GM12878 (cell line): ENCODE data around the gene TPH2. TPM values are rescaled to one million over a fixed set of nuclear protein-coding genes. Genes with fewer than 3 reads are reported as not detected.

Experiments
- ATAC-seq: fragments of 200-7000 bp; cut with Tn5 transposase; 3 replicates; pipeline ENCODE4 v1.9.1; 2020; ENCODE audit warnings: mild to moderate bottlenecking, moderate library complexity
- BruUV-seq: library from RNA; stranded (reverse); fragments of 400-500 nt; replicated peaks from 2 replicates; lab custom pipeline; 2021; lab: Mats Ljungman, UMichigan
- CTCF ChIA-PET: fragments of 300-600 bp; sonication (Branson Sonifier 250); formaldehyde crosslinking; extraction: SDS; loops from one replicate; lab custom pipeline; 2021; ENCODE audit warnings: inconsistent platforms; lab: Yijun Ruan, JAX
- POLR2A ChIA-PET: fragments of 350-600 bp; formaldehyde crosslinking; extraction: SDS; loops from one replicate; lab custom pipeline; 2021; ENCODE audit warnings: inconsistent platforms; lab: Charles Lee
- RAD21 ChIA-PET: fragments of 300-600 bp; sonication (Branson Sonifier 250); formaldehyde crosslinking; loops from one replicate; lab custom pipeline; 2023; ENCODE audit warnings: antibody characterized with exemption; ENCODE audit not compliant: unreplicated experiment; lab: Charles Lee
- SMC1A ChIA-PET: fragments of 300-600 bp; sonication (Branson Sonifier 250); formaldehyde crosslinking; loops from one replicate; lab custom pipeline; 2023; ENCODE audit not compliant: unreplicated experiment, uncharacterized antibody; lab: Charles Lee
- DNase-seq: peaks from one replicate; pipeline ENCODE4 v3.0.0-alpha.2; 2011; ENCODE audit warnings: low read depth, low spot score
- FAIRE-seq: peaks from 3 replicates; lab custom pipeline; 2011; peaks lifted over from hg19 to GRCh38; lab: Jason Lieb, UNC
- H2AFZ ChIP-seq: 2 replicates; pipeline ENCODE4 v1.6.0; 2011; ENCODE audit warnings: low read depth, low read length, control low read depth; ENCODE audit not compliant: control insufficient read depth
- H3K27ac ChIP-seq: 2 replicates; pipeline ENCODE4 v1.5.1; 2011; ENCODE audit warnings: control low read depth; ENCODE audit not compliant: control insufficient read depth, insufficient read depth
- H3K27me3 ChIP-seq, 2 experiments: replicated peaks in 1 of 2; 2 replicates each; pipeline versions ENCODE4 v1.6.0 to v1.6.1; 2011; ENCODE audit warnings: low read length in 1 of 2; ENCODE audit not compliant: control insufficient read depth in 2 of 2, insufficient read depth in 2 of 2
- H3K36me3 ChIP-seq, 2 experiments: 2 replicates each; pipeline ENCODE4 v1.5.1; 2011; ENCODE audit warnings: low read length in 1 of 2; ENCODE audit not compliant: control insufficient read depth in 2 of 2, insufficient read depth in 2 of 2
- H3K4me1 ChIP-seq: 2 replicates; pipeline ENCODE4 v1.6.1; 2011; ENCODE audit warnings: mild to moderate bottlenecking, low read length, moderate library complexity, mixed read lengths; ENCODE audit not compliant: control insufficient read depth, insufficient read depth
- H3K4me2 ChIP-seq: 2 replicates; pipeline ENCODE4 v1.6.0; 2011; ENCODE audit warnings: control low read depth; ENCODE audit not compliant: control insufficient read depth, insufficient read depth
- H3K4me3 ChIP-seq: fragments of 200-600 bp; sonication (generic); 2 replicates; pipeline ENCODE4 v1.5.1; 2016
- H3K79me2 ChIP-seq: 2 replicates; pipeline ENCODE4 v1.6.0; 2011; ENCODE audit warnings: low read length; ENCODE audit not compliant: control insufficient read depth, insufficient read depth
- H3K9ac ChIP-seq: 2 replicates; pipeline ENCODE4 v1.8.0; 2011; ENCODE audit warnings: low read length, control low read depth, mixed read lengths; ENCODE audit not compliant: control insufficient read depth, insufficient read depth
- H3K9me3 ChIP-seq: replicated peaks from 3 replicates; pipeline ENCODE4 v1.5.1; 2011; ENCODE audit warnings: mild to moderate bottlenecking, low read length; ENCODE audit not compliant: control insufficient read depth, insufficient read depth
- H4K20me1 ChIP-seq: 2 replicates; pipeline ENCODE4 v1.6.0; 2011; ENCODE audit not compliant: control insufficient read depth, insufficient read depth
- ATF7 ChIP-seq: fragments of 450-650 bp; IDR thresholded peaks from 2 replicates; pipeline ENCODE4 v1.6.1; 2016; ENCODE audit warnings: low read depth, mild to moderate bottlenecking
- BHLHE40 ChIP-seq, 2 experiments: fragments of 450-650 bp in 1 of 2; IDR thresholded peaks; 2 replicates each; pipeline ENCODE4 v1.6.1; 2011 to 2017; ENCODE audit warnings: low read depth in 2 of 2, borderline replicate concordance in 1 of 2, improper control_type of control experiment in 1 of 2, low read length in 1 of 2, mild to moderate bottlenecking in 1 of 2
- CBX5 ChIP-seq: sonication (generic); IDR thresholded peaks from 2 replicates; pipeline ENCODE4 v1.6.1; 2016; ENCODE audit warnings: low read depth, moderate library complexity, mild to moderate bottlenecking, inconsistent platforms
- FOS ChIP-seq: IDR thresholded peaks from 3 replicates; pipeline ENCODE4 v1.6.1; 2011; ENCODE audit warnings: borderline replicate concordance; ENCODE audit not compliant: insufficient read length; ENCODE audit errors: extremely low read depth
- FOXM1 ChIP-seq: IDR thresholded peaks from 2 replicates; pipeline ENCODE4 v1.6.1; 2012; ENCODE audit warnings: low read depth, mild to moderate bottlenecking, inconsistent platforms, low read length, moderate library complexity
- GABPA ChIP-seq: IDR thresholded peaks from 2 replicates; pipeline ENCODE4 v1.6.1; 2014; ENCODE audit warnings: antibody characterized with exemption, low read depth, mild to moderate bottlenecking, inconsistent platforms
- HCFC1 ChIP-seq: fragments of 150-350 bp; IDR thresholded peaks from 2 replicates; pipeline ENCODE4 v1.6.1; 2014; ENCODE audit warnings: low read length
- KDM1A ChIP-seq: fragments of 200-600 bp; sonication (generic); IDR thresholded peaks from 2 replicates; pipeline ENCODE4 v1.6.1; 2016; ENCODE audit warnings: borderline replicate concordance
- MXI1 ChIP-seq: fragments of 150-350 bp; IDR thresholded peaks from 2 replicates; pipeline ENCODE4 v1.6.1; 2011; ENCODE audit warnings: low read depth, mild to moderate bottlenecking, inconsistent platforms, low read length, improper control_type of control experiment
- NR2F1 ChIP-seq: fragments of 450-650 bp; conservative IDR thresholded peaks from 2 replicates; pipeline ENCODE4 v1.6.1; 2017; ENCODE audit warnings: mild to moderate bottlenecking
- SMARCA5 ChIP-seq: fragments of 450-650 bp; IDR thresholded peaks from 2 replicates; pipeline ENCODE4 v1.6.1; 2017; ENCODE audit warnings: mild to moderate bottlenecking
- TCF12 ChIP-seq: IDR thresholded peaks from 2 replicates; pipeline ENCODE4 v1.6.1; 2011; ENCODE audit warnings: low read depth, mild to moderate bottlenecking, low read length
- ZNF384 ChIP-seq: IDR thresholded peaks from 2 replicates; pipeline ENCODE4 v1.6.1; 2012; ENCODE audit warnings: low read depth, mild to moderate bottlenecking, low read length, improper control_type of control experiment, borderline replicate concordance
- WGBS: methylation state at CpG from one replicate; pipeline ENCODE4 v1.1.6; 2016; ENCODE audit warnings: low lambda C conversion rate; ENCODE audit not compliant: insufficient replicate concordance, insufficient coverage; ENCODE audit errors: missing lambda C conversion rate; 5-methylcytosine and 5-hydroxymethylcytosine counted together
- in situ Hi-C: fragments of 300-500 bp; cut with MboI; formaldehyde crosslinking; loops from 9 replicates; pipeline ENCODE4 v1.14.3; 2018; ENCODE audit warnings: mixed read lengths
- intact Hi-C: fragments of 100-400 bp; cut with micrococcal nuclease; formaldehyde crosslinking; loops from one replicate; pipeline ENCODE4 v1.14.2; 2022; ENCODE audit not compliant: unreplicated experiment
- polyA plus RNA-seq, 11 experiments: library from polyadenylated mRNA; depleted of rRNA in 4 of 11; unstranded in 6 of 11; stranded (reverse) in 5 of 11; fragments of >200 nt; fragmentation: Nextera tagmentation in 4 of 11; fragmentation: Illumina TruSeq in 1 of 11; extraction: Ambion mirVana in 4 of 11; extraction: Trizol in 1 of 11; gene quantifications; 1 replicate in 1 of 11; 2 replicates in 10 of 11; pipeline versions ENCODE4 v1.2.1 to v1.2.3, GENCODE V29; 2011 to 2016; ENCODE audit warnings: inconsistent platforms in 2 of 11, missing spikeins in 2 of 11, low read depth in 1 of 11
- total RNA-seq, 4 experiments: library from RNA; depleted of rRNA in 3 of 4; stranded (reverse); fragments of >200 nt in 3 of 4; fragmentation: Illumina TruSeq in 1 of 4; extraction: Trizol in 1 of 4; gene quantifications; 2 replicates each; pipeline versions ENCODE4 v1.2.1 to v1.2.3, GENCODE V29; 2013 to 2021
- TF ChIP-seq, protein P1 (sequence below): IDR thresholded peaks from 2 replicates; pipeline ENCODE4 v1.6.1; 2011; ENCODE audit warnings: borderline replicate concordance, low read depth, mild to moderate bottlenecking, moderate library complexity, mixed read lengths, low read length; ENCODE audit not compliant: insufficient read depth; ENCODE audit errors: extremely low read length
- TF ChIP-seq, protein P2 (sequence below): fragments of 450-650 bp; IDR thresholded peaks from 2 replicates; pipeline ENCODE4 v1.6.1; 2017; ENCODE audit warnings: low read depth, mild to moderate bottlenecking, moderate library complexity

The TPH2 gene
- total and polyA plus RNA-seq, 10 of the 15 experiments (the other 5 are each of a cell fraction or from before 2014, with no cell fraction given), result not detected

DNA sequence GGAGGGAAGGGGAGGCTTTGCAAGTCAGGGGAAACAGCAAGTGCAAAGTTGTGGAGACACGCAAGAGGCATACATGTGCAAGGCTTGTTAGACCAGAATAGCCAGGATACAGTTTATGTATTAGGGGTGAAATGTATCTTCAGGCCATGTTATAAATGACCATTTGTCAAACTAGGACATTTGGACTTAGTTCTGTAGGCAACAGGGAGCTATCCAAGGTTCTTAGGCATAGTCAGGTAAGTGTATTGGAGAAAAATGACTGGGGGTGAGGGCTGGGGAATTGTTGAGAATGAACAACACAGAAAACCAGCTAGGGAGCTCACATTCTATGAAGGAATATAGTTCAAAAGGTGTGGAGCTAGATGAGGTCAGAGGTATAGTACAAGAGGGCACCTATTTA is 42.5 kb downstream of the TPH2 start:
- Histone ChIP-seq H3K27ac (no peak overlapping the region), H3K79me2 (no peaks in the 10 kb centered on the region), H3K9me3 (no peaks in the 10 kb centered on the region), H3K9ac (no peak overlapping the region), H3K4me2 (no peak overlapping the region), H4K20me1 (no peaks in the 10 kb centered on the region), H3K4me3 (no peak overlapping the region), H3K27me3 (no peaks in the 10 kb centered on the region), H2AFZ (no peak overlapping the region), H3K36me3 (no peaks in the 10 kb centered on the region), H3K4me1 (no peaks in the 10 kb centered on the region)
- ChIA-PET SMC1A (no interaction called here), POLR2A (no interaction called here), CTCF (no interaction called here), RAD21 (no interaction called here)
- no peak for ATAC-seq
- intact Hi-C loops, result no loop called here
- in situ Hi-C loops, result no loop called here
- 81% methylated on average over 1 of the region's 1 CpG for WGBS
- no peak for FAIRE-seq
- no peak for DNase-seq
- no peak for TF ChIP-seq HCFC1
- TF ChIP-seq, protein P1, sequence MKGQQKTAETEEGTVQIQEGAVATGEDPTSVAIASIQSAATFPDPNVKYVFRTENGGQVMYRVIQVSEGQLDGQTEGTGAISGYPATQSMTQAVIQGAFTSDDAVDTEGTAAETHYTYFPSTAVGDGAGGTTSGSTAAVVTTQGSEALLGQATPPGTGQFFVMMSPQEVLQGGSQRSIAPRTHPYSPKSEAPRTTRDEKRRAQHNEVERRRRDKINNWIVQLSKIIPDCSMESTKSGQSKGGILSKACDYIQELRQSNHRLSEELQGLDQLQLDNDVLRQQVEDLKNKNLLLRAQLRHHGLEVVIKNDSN, result no peak
- no peak for TF ChIP-seq BHLHE40 (IDR thresholded peaks at IDR 0.05; ENCODE audit: borderline replicate concordance in 1 of 2, low read depth in 2 of 2, low read length in 1 of 2)
- no peak for TF ChIP-seq GABPA
- no peak for TF ChIP-seq KDM1A
- TF ChIP-seq ATF7, result no peak
- no peak for TF ChIP-seq MXI1
- no peak for TF ChIP-seq SMARCA5
- TF ChIP-seq, protein P2, sequence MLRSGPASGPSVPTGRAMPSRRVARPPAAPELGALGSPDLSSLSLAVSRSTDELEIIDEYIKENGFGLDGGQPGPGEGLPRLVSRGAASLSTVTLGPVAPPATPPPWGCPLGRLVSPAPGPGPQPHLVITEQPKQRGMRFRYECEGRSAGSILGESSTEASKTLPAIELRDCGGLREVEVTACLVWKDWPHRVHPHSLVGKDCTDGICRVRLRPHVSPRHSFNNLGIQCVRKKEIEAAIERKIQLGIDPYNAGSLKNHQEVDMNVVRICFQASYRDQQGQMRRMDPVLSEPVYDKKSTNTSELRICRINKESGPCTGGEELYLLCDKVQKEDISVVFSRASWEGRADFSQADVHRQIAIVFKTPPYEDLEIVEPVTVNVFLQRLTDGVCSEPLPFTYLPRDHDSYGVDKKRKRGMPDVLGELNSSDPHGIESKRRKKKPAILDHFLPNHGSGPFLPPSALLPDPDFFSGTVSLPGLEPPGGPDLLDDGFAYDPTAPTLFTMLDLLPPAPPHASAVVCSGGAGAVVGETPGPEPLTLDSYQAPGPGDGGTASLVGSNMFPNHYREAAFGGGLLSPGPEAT, result no peak
- no peak for TF ChIP-seq ZNF384
- no peak for TF ChIP-seq TCF12
- no peak for TF ChIP-seq CBX5
- TF ChIP-seq FOXM1, result no peak
- no peak for TF ChIP-seq FOS
- no peak for TF ChIP-seq NR2F1
- no TSS peak for BruUV-seq
